ACC112 (cell line): ENCODE results near the gene TLK1.
"Not testable (repeated sequence)": the region's sequence is repeated elsewhere in the genome, so short reads cannot be mapped to it uniquely, and the experiment has no call there.

ENCODE experiments used
- H2AFZ ChIP-seq: fragments of 200-600 bp; sonication (generic); one replicate; pipeline ENCODE4 v1.6.0; 2017; ENCODE audit warnings: antibody characterized with exemption, low read length; ENCODE audit not compliant: unreplicated experiment
- H3K27ac ChIP-seq: fragments of 200-600 bp; sonication (generic); 2 replicates; pipeline ENCODE4 v1.5.1; 2014; ENCODE audit warnings: low read depth, mild to moderate bottlenecking, antibody characterized with exemption, low read length, moderate library complexity
- H3K27me3 ChIP-seq: fragments of 200-600 bp; sonication (generic); 2 replicates; pipeline ENCODE4 v1.6.1; 2014; ENCODE audit warnings: mild to moderate bottlenecking, antibody characterized with exemption, low read length, moderate library complexity, mixed read lengths; ENCODE audit not compliant: insufficient read depth
- H3K36me3 ChIP-seq: fragments of 200-600 bp; sonication (generic); 2 replicates; pipeline ENCODE4 v1.6.1; 2016; ENCODE audit warnings: mild to moderate bottlenecking, antibody characterized with exemption, low read length, moderate library complexity, mixed read lengths; ENCODE audit not compliant: insufficient read depth
- H3K4me1 ChIP-seq: fragments of 200-600 bp; sonication (generic); one replicate; pipeline ENCODE4 v1.6.1; 2016; ENCODE audit warnings: low read length, mixed read lengths; ENCODE audit not compliant: insufficient read depth, unreplicated experiment, control insufficient read depth
- H3K4me3 ChIP-seq: fragments of 200-600 bp; sonication (generic); 2 replicates; pipeline ENCODE4 v1.5.1; 2014; ENCODE audit warnings: mild to moderate bottlenecking, low read depth, low read length
- H3K79me2 ChIP-seq: fragments of 200-600 bp; sonication (generic); one replicate; pipeline ENCODE4 v1.6.0; 2016; ENCODE audit warnings: low read length; ENCODE audit not compliant: control insufficient read depth, unreplicated experiment, insufficient read depth

TLK1 gene

DNA sequence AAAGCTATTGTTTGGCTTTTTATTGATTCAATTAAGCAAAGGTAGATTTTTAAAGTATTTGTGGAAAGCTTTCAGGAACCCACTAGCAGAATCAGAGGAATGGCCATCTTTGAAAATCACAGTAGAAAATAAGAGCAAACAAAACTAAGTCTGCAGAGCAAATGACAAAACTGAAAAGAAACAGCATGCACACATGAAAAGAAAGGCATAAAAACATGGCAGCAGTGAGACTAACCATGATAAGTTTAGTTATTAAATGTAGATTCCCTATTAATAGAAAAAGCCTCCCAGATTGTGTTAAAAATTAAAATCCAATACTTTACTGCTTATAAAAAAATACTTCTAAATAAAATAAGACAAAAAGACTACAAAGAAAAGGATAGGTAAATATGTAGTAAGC, 9.1 kb upstream of the TLK1 start:
- Histone ChIP-seq H3K79me2 (no peaks in the 10 kb centered on the region), H3K27me3 (no peaks in the 10 kb centered on the region), H2AFZ (no peak overlapping the region), H3K4me1 (peaks cover 10% of the 10 kb centered on the region), H3K36me3 (no peaks in the 10 kb centered on the region), H3K27ac (no peak overlapping the region), H3K4me3 (no peak overlapping the region)

DNA sequence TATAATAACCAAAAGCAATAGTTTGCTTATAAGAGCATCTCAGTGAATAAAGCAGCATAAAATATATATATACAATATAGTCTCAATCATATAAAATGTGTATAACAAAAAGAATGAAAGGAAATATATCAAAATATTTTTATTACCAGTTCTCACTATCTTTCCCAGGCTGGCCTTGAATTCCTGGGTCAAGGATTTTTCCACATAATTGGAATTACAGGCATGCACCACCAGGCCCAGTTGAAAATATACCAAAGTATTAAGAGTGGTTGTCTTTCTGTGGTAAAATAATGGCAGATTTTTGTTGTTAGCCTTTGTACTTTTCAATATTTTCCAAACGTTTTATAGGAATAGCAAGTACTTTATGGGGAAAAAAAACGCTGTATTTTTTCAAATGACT, 8.6 kb upstream of the TLK1 start:
- Histone ChIP-seq H3K36me3 (no peaks in the 10 kb centered on the region), H3K27me3 (no peaks in the 10 kb centered on the region), H2AFZ (no peak overlapping the region), H3K27ac (no peak overlapping the region), H3K4me3 (no peak overlapping the region), H3K79me2 (no peaks in the 10 kb centered on the region), H3K4me1 (peaks cover 10% of the 10 kb centered on the region)

DNA sequence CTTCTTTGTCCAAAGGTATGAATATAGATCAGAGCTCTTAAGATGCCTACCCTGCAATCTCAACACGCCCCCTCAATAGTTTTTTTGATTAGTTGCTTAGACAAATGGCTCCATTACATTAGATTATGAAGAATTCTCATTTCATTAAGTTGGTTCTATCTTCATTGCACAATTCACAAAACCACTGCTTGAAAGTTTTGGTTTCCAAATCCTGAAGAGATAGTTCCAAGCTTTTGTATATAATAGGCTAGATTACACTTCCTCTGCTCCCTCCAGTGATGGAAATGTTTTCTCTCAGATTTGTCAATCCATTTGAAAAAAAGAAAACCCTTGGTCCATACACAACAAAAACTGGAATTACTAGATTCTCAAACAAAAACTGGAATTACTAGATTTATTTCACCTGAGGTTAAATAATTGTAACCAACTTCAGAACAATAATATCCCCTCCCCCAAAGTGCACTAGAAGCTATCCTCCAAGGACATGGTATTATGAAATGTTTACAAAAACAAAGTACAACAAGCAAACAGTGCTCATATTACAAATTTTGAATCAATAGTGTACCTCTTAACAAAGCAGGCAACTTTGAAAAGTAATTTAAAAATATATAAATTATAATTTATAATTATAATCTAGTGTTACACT, 6.8 kb upstream of the TLK1 start:
- no peak overlapping the region for H3K4me3 ChIP-seq
- H3K27ac ChIP-seq, result no peak overlapping the region
- no peak overlapping the region for H2AFZ ChIP-seq

DNA sequence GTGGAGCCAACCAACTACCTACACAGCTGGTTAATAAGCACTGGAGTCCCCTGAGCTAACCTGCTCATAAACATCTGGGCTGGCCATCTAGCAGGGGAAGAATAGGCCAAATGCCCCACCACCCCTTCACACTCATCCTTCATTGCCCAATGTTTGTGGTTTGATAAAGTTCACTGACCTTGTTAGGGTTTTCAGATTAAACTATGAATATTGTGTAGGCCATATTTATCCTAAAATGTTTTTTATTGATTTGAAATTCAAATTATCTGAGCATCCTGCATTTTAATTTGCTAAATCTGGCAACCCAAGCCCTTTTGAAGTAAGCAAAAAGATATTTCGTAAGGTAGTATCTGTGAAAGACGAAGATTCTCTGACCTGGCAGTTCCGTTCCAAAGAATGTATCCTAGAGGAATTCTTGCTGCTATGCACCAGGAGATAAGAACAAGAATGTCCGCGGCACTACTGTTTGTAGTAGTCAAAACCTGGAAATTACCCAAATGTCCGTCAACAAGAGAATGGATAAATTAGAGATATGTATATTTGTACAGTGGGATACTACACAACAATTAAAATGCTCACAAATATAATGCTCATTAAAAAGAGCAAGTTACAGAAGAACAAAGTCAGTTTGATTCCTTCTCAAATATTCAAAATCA, 5.8 kb upstream of the TLK1 start:
- H2AFZ ChIP-seq, result no peak overlapping the region
- peaks cover 5% of the 10 kb centered on the region for H3K4me1 ChIP-seq
- no peaks in the 10 kb centered on the region for H3K79me2 ChIP-seq
- no peak overlapping the region for H3K27ac ChIP-seq
- no peaks in the 10 kb centered on the region for H3K27me3 ChIP-seq
- no peak overlapping the region for H3K4me3 ChIP-seq
- H3K36me3 ChIP-seq, result no peaks in the 10 kb centered on the region

More for the DNA sequence above, 6.8 kb upstream of the TLK1 start:
- Histone ChIP-seq H3K27me3 (no peaks in the 10 kb centered on the region), H3K36me3 (no peaks in the 10 kb centered on the region), H3K4me1 (no peaks in the 10 kb centered on the region), H3K79me2 (no peaks in the 10 kb centered on the region)

DNA sequence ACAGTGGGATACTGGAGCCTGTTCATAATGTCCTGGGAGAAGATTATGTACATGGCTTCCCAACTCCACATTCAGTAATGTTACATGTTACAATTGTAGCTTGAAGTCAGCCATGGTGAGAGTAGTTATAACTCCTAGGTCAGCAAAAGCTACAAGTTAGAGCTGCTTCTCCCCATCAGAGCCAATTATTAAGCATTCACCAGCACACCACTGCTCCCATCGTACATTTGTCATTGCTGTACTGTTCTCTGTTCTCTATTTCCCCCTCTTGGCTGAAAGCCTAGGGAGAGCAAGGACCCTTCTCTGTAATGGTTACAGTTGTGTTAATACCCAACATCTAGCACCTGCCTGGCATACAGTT, 5.3 kb upstream of the TLK1 start:
- Histone ChIP-seq H3K27me3 (no peaks in the 10 kb centered on the region), H3K79me2 (no peaks in the 10 kb centered on the region), H3K27ac (no peak overlapping the region), H2AFZ (no peak overlapping the region), H3K4me3 (no peak overlapping the region), H3K36me3 (no peaks in the 10 kb centered on the region), H3K4me1 (peaks cover 5% of the 10 kb centered on the region)

DNA sequence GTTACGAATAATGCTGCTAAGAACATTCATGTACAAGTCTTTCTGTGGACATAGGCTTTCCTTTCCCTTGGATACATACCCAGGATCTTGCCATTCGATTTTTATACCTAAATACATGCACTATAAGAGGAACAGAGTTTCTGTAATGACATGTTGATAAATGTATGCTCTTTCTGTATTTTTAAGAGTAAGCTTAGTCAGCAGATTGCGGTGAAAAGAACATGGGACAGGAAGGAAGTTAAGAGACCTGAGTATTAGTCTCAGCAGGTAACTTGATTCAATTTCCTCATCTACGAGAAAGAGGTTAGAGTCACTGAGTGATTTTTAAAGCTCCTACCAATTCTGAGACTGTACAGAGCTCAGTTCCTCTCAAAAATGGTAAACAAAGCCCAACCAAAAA, 2.6 kb upstream of the TLK1 start:
- Histone ChIP-seq H3K4me3 (no peak overlapping the region), H3K36me3 (no peaks in the 10 kb centered on the region), H3K27ac (no peak overlapping the region), H3K4me1 (peaks cover 7% of the 10 kb centered on the region), H3K79me2 (peaks cover 20% of the 10 kb centered on the region), H2AFZ (no peak overlapping the region), H3K27me3 (no peaks in the 10 kb centered on the region)

DNA sequence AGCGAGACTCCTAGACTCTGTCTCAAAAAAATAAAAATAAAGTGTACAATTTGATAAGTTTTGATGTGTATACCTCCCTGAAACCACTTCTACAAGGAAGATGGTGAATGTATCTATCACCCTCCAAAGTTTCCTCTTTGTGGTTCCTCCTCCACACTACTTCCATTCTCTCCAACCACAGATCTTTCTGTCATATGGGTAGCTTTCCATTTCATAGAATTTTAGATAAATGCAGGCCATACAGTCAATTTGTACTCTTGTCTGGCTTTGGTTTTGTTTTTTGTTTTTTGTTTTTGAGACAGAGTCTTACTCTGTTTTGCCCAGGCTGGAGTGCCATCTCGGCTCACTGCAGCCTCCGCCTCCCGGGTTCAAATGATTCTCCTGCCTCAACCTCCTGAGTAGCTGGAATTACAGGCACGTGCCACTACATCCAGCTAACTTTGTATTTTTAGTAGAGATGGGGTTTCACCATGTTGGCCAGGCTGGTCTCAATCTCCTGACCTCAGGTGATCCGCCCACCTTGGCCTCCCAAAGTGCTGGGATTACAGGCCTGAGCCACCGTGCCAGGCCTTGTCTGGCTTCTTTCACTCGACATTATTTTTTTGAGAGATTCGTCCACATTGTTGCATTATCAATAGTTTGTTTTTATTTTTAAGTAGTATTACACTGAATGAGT, 2.0 kb upstream of the TLK1 start:
- H3K4me3 ChIP-seq, H3K27ac ChIP-seq, H3K27me3 ChIP-seq, H2AFZ ChIP-seq, H3K36me3 ChIP-seq: not testable (repeated sequence)
- peaks cover 12% of the 10 kb centered on the region for H3K4me1 ChIP-seq
- peaks cover 26% of the 10 kb centered on the region for H3K79me2 ChIP-seq

DNA sequence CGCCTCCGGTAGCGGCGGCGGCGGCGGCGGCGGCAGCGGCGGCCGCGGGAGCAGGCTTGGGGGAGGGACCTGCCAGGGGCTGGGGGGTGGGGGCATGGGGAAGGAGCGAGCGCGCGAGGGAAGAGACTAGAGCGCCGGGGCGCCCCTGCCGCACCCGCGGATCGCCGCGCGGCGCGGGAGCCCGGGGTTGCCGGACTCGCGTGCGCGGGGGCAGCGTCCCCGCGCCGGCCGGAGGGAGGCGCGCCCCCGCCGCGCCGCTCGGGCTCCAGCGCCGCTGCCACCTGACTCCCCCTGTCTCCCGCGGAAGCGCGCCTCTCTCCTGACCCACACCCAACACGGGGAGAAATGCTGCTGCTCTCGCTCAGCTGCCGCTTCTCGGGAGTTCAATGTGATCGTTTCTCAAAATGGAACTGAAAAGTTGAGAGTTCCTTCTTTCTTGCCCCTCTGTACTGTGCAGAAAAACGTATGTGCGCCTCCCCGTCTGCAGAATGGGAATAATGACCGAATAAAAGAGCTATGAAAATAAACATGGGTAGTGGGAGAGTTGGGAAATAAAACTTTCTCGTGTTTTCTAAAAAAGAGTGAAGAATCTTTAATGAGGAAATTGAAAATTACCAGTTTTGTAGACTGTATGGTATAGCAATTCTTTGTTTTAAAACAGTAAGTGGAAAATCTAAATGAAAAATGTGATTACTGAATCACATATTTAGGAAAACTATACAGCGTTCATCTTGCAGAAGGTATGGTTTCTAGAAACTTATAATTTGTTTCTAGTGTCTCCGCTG, 455 bp upstream of the TLK1 start:
- Histone ChIP-seq H3K27ac (peak overlapping the region; percentile 84; the same call in 1 of the 2 replicates), H2AFZ (peak overlapping the region; percentile 81), H3K4me3 (peak overlapping the region; percentile 92), H3K36me3 (no peaks in the 10 kb centered on the region), H3K79me2 (peaks cover 41% of the 10 kb centered on the region), H3K27me3 (no peaks in the 10 kb centered on the region), H3K4me1 (peaks cover 16% of the 10 kb centered on the region)

DNA sequence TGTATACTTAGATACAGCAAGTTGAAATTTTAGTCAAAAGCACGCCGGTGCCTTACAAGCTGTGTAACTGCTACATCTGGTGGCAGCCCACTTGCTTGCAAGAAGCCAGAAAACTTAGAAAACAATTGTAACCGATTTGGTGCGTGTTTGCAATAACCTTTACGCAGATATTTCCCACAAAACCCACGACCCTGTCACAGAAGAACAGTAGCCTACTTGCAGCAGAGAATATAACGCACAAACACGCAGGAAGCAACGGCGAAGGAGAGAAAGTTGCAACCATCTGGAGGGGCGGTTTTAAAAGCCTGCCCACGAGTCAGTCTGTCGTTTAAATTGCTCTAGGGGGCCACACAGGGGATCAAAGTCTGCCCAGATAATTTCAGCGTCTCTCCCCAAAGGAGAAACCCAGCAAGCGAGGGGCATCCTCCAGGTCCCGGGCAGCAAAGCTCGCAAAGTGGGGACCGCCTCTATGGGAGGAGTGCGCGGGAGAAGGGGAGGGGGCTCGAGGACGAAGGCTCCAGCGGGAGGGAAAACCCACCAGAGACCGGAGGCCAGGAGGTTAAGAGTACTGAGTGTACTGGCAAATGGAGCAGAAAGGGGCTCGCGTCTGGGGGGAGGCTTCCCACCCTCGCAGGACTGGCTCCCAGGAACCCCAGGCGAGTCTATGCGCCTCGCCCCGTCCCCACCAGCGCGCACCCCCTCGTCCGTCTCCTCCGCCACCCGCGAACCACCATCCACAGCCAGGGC, 1.1 kb downstream of the TLK1 start:
- peak overlapping the region; percentile 84; the same call in 1 of the 2 replicates for H3K27ac ChIP-seq
- peaks cover 18% of the 10 kb centered on the region for H3K4me1 ChIP-seq
- no peaks in the 10 kb centered on the region for H3K36me3 ChIP-seq
- peaks cover 55% of the 10 kb centered on the region for H3K79me2 ChIP-seq
- H2AFZ ChIP-seq, result no peak overlapping the region
- H3K27me3 ChIP-seq, result no peaks in the 10 kb centered on the region
- H3K4me3 ChIP-seq, result peak overlapping the region; percentile 92

DNA sequence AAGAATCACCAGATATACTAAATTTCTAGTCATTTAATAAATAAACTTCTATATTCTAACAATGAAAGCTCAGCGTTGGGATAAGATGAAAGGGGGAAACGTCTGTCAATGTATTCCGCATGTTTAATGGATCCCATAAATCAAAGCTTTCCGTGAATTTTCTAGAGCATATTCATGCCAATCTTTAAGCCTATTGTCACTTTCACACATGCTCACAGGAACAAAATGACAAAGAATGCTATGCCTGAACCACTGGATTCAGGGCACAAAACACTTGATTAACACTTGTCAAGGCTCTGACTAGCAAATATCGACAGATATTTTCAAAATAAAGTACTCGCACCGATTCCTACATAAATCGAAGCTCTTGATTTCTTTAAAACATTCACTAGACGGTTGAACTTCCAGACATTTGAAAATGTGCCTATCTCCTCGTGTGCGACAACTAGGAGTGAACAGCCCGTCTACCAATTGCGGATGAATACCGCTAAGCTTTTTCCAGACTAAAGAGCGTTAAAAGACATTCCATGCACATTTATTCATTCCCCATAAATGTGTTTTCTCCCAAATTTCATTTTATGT, 1.8 kb downstream of the TLK1 start:
- peaks cover 25% of the 10 kb centered on the region for H3K4me1 ChIP-seq
- no peak overlapping the region for H3K27ac ChIP-seq
- no peaks in the 10 kb centered on the region for H3K36me3 ChIP-seq
- H3K4me3 ChIP-seq, result peak overlapping the region; percentile 92
- H3K79me2 ChIP-seq, result peaks cover 62% of the 10 kb centered on the region
- no peak overlapping the region for H2AFZ ChIP-seq
- no peaks in the 10 kb centered on the region for H3K27me3 ChIP-seq
